Panc1 (cell line): ENCODE results near the gene CHDH. TPM values are rescaled to one million over a fixed set of nuclear protein-coding genes. Genes with fewer than 3 reads are reported as not detected.

Experiments used
- ATAC-seq: fragments of 200-7000 bp; cut with Tn5 transposase; 2 replicates; pipeline ENCODE4 v1.9.1; 2020; ENCODE audit warnings: mild to moderate bottlenecking, moderate library complexity
- BruUV-seq: library from RNA; stranded (reverse); fragments of 400-500 nt; replicated peaks from 2 replicates; lab custom pipeline; 2021; lab: Mats Ljungman, UMichigan
- CTCF ChIA-PET: fragments of 300-600 bp; sonication (Branson Sonifier 250); formaldehyde crosslinking; loops from one replicate; lab custom pipeline; 2022; ENCODE audit warnings: antibody characterized with exemption; lab: Charles Lee
- POLR2A ChIA-PET: fragments of 300-600 bp; sonication (Branson Sonifier 250); formaldehyde crosslinking; loops from one replicate; lab custom pipeline; 2022; ENCODE audit warnings: antibody characterized with exemption; lab: Charles Lee
- DNase-seq: peaks from one replicate; pipeline ENCODE4 v3.0.0-alpha.2; 2010; ENCODE audit warnings: low read depth, low spot score
- H3K27ac ChIP-seq: 2 replicates; pipeline ENCODE4 v1.5.1; 2011; ENCODE audit warnings: mild to moderate bottlenecking, low read length, inconsistent platforms
- H3K27me3 ChIP-seq: fragments of 200-500 bp; sonication (Bioruptor generic); 2 replicates; pipeline ENCODE4 v1.6.0; 2014; ENCODE audit warnings: low read length, inconsistent platforms; ENCODE audit not compliant: control insufficient read depth, insufficient read depth
- H3K36me3 ChIP-seq: fragments of 200-500 bp; sonication (Bioruptor generic); 2 replicates; pipeline ENCODE4 v1.5.1; 2014; ENCODE audit warnings: inconsistent platforms, mild to moderate bottlenecking, low read length, moderate library complexity; ENCODE audit not compliant: control insufficient read depth, insufficient read depth
- H3K4me1 ChIP-seq: 2 replicates; pipeline ENCODE4 v1.5.1; 2011; ENCODE audit warnings: inconsistent platforms, mild to moderate bottlenecking, low read length, moderate library complexity; ENCODE audit not compliant: control insufficient read depth, insufficient read depth
- H3K4me3 ChIP-seq, 2 experiments: 2 replicates each; pipeline ENCODE4 v1.5.1; 2011 to 2012; ENCODE audit warnings: low read depth in 2 of 2, low read length in 2 of 2, mild to moderate bottlenecking in 2 of 2, inconsistent platforms in 1 of 2, moderate library complexity in 1 of 2
- H3K9me3 ChIP-seq: fragments of 200-500 bp; sonication (Bioruptor generic); 2 replicates; pipeline ENCODE4 v1.5.1; 2014; ENCODE audit warnings: low read depth, mild to moderate bottlenecking, inconsistent platforms, low read length, moderate library complexity; ENCODE audit not compliant: control insufficient read depth, insufficient read depth
- CTCF ChIP-seq: fragments of 450-650 bp; IDR thresholded peaks from 2 replicates; pipeline ENCODE4 v1.5.1; 2017; ENCODE audit warnings: mild to moderate bottlenecking
- POLR2AphosphoS5 ChIP-seq: IDR thresholded peaks from 2 replicates; pipeline ENCODE4 v1.6.1; 2012; ENCODE audit warnings: mild to moderate bottlenecking, low read depth, low read length, moderate library complexity
- REST ChIP-seq, 2 experiments: IDR thresholded peaks; 2 replicates each; pipeline ENCODE4 v1.6.1; 2011 to 2012; ENCODE audit warnings: low read depth in 2 of 2, control low read depth in 1 of 2, low read length in 1 of 2, mild to moderate bottlenecking in 1 of 2, moderate library complexity in 1 of 2; ENCODE audit not compliant: insufficient read depth in 1 of 2
- SIN3A ChIP-seq: IDR thresholded peaks from 2 replicates; pipeline ENCODE4 v1.6.1; 2012; ENCODE audit warnings: low read depth, mild to moderate bottlenecking, low read length, moderate library complexity, borderline replicate concordance; ENCODE audit not compliant: insufficient read depth
- TCF7L2 ChIP-seq: IDR thresholded peaks from 2 replicates; pipeline ENCODE4 v1.6.1; 2011; ENCODE audit warnings: mild to moderate bottlenecking, low read depth, low read length, inconsistent platforms
- in situ Hi-C: cut with HindIII; loops from 2 replicates; pipeline ENCODE4 v1.10.0; 2016; ENCODE audit warnings: low sequenced_read_pairs, low pct_unique_long_range_greater_than_20kb
- intact Hi-C: fragments of 100-400 bp; cut with micrococcal nuclease; formaldehyde crosslinking; loops from one replicate; pipeline ENCODE4 v1.10.0; 2022; ENCODE audit not compliant: unreplicated experiment
- total RNA-seq: library from RNA; stranded (reverse); gene quantifications from one replicate; pipeline ENCODE4 v1.2.1, GENCODE V29; 2021; ENCODE audit not compliant: unreplicated experiment

Gene CHDH
- total RNA-seq, 1 experiment from 2014 or later, result 24.1 TPM

- Histone ChIP-seq H3K9me3 (no peaks in the 10 kb centered on the region), H3K4me3 (no peak overlapping the region), H3K27ac (no peak overlapping the region), H3K4me1 (no peaks in the 10 kb centered on the region), H3K27me3 (no peaks in the 10 kb centered on the region), H3K36me3 (no peaks in the 10 kb centered on the region)
- intact Hi-C loops (no loop called here), in situ Hi-C loops (no loop called here)
- DNase-seq (no peak), ATAC-seq (no peak)
- TF ChIP-seq SIN3A (no peak), CTCF (no peak), REST (IDR thresholded peaks at IDR 0.05; ENCODE audit: insufficient read depth in 1 of 2, low read depth in 2 of 2, low read length in 1 of 2) (no peak), TCF7L2 (no peak), POLR2AphosphoS5 (no peak)
- CTCF ChIA-PET, result no interaction called here
- POLR2A ChIA-PET, result no interaction called here
- BruUV-seq, result no TSS peak
These were observed 55.7 kb downstream of the CHDH start for GRCh38 chr3:53790470-53790869.

- CTCF ChIA-PET, result no interaction called here
- ATAC-seq, result no peak
- H3K36me3 ChIP-seq, result no peaks in the 10 kb centered on the region
- no peaks in the 10 kb centered on the region for H3K9me3 ChIP-seq
- no peaks in the 10 kb centered on the region for H3K27me3 ChIP-seq
- no peak overlapping the region for H3K4me3 ChIP-seq
- BruUV-seq, result no TSS peak
- POLR2A ChIA-PET, result no interaction called here
- no peak for TF ChIP-seq REST (IDR thresholded peaks at IDR 0.05; ENCODE audit: insufficient read depth in 1 of 2, low read depth in 2 of 2, low read length in 1 of 2)
- no peak for TF ChIP-seq CTCF
- TF ChIP-seq TCF7L2, result no peak
- no peak for TF ChIP-seq POLR2AphosphoS5
- TF ChIP-seq SIN3A, result no peak
- no peak for DNase-seq
- no peaks in the 10 kb centered on the region for H3K4me1 ChIP-seq
- intact Hi-C loops (no loop called here), in situ Hi-C loops (no loop called here)
- no peak overlapping the region for H3K27ac ChIP-seq
These were observed 56.8 kb downstream of the CHDH start for GRCh38 chr3:53789459-53789858.
